ENCODE results near the gene DGAT2.

DNA sequence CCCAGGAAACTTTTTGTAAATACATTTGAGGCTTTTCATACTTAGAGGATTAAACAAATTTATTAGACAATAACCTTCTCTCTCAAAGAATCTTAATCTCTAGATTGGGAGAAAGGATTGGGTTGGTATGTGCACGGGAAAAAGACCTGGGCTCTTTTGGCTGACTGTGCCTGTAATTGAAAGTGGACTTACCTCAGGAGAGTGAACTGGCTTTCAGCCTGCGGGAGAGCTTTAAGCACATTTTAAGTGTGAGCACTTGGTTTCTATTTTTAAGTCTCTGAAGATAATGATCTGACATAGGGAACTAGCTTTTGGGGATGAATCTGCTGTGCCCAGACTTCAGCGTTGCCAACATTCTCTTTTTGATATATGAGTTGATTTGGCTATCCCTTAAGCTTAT, 82.2 kb downstream of the DGAT2 start:
- TF ChIP-seq POLR2AphosphoS5 (IDR thresholded peaks at IDR 0.05; ENCODE audit: borderline replicate concordance, low read depth, low read length) = no peak
- no peak for TF ChIP-seq EZH2 (IDR thresholded peaks at IDR 0.05)
- no peak for TF ChIP-seq FOXP2 (optimal IDR thresholded peaks at IDR 0.05; ENCODE audit: control extremely low read depth, extremely low read length, insufficient read depth)

Measured in SK-N-MC (cell line).